SH-SY5Y (cell line): ENCODE measurements around the gene CPB2.

Source experiments
- GATA2 ChIP-seq: IDR thresholded peaks from 2 replicates; pipeline ENCODE4 v1.6.1; 2011; ENCODE audit warnings: mild to moderate bottlenecking, low read depth, low read length
- GATA3 ChIP-seq: IDR thresholded peaks from 2 replicates; pipeline ENCODE4 v1.6.1; 2011; ENCODE audit warnings: low read depth, mild to moderate bottlenecking, low read length, moderate library complexity

- TF ChIP-seq GATA2 (no peak), GATA3 (no peak)
Measured at GRCh38 chr13:46122304-46122703, 17.5 kb upstream of the CPB2 start.
